HepG2 (cell line): Measurements from ENCODE around the gene CDK14. TPM values are rescaled to one million over a fixed set of nuclear protein-coding genes. Genes with fewer than 3 reads are reported as not detected.

ENCODE experiments used
- ATAC-seq: fragments of 200-7000 bp; cut with Tn5 transposase; 3 replicates; pipeline ENCODE4 v1.9.1; 2020; ENCODE audit warnings: mild to moderate bottlenecking, moderate library complexity
- BruUV-seq: library from RNA; stranded (reverse); fragments of 400-500 nt; replicated peaks from 2 replicates; lab custom pipeline; 2021; lab: Mats Ljungman, UMichigan
- CTCF ChIA-PET: fragments of 300-600 bp; formaldehyde crosslinking; extraction: SDS; loops from one replicate; lab custom pipeline; 2021; ENCODE audit warnings: low total read pairs, inconsistent platforms, low intra/inter-chr PET ratio; lab: Yijun Ruan, JAX
- POLR2A ChIA-PET: fragments of 350-600 bp; sonication (Branson Sonifier 250); formaldehyde crosslinking; loops from one replicate; lab custom pipeline; 2020; ENCODE audit warnings: antibody characterized with exemption, inconsistent platforms; lab: Yijun Ruan, JAX
- DNase-seq: peaks from one replicate; pipeline ENCODE4 v3.0.0-alpha.2; 2015; ENCODE audit warnings: low spot score
- FAIRE-seq: peaks from 3 replicates; lab custom pipeline; 2011; peaks lifted over from hg19 to GRCh38; lab: Jason Lieb, UNC
- H2AFZ ChIP-seq: one replicate; pipeline ENCODE4 v1.6.1; 2011; ENCODE audit warnings: low read length, inconsistent platforms
- H3K27ac ChIP-seq: fragments of 300-600 bp; 3 replicates; pipeline ENCODE4 v1.8.0; 2011; ENCODE audit warnings: mixed run types, mild to moderate bottlenecking, mixed read lengths, low read length, inconsistent platforms; ENCODE audit not compliant: insufficient read depth; ENCODE audit errors: extremely low read length
- H3K27me3 ChIP-seq, 2 experiments: fragments of 200-600 bp in 1 of 2; 2 replicates in 1 of 2; 3 replicates in 1 of 2; pipeline versions ENCODE4 v1.6.0 to v1.8.0; 2011; ENCODE audit warnings: low read length in 2 of 2, mild to moderate bottlenecking in 2 of 2, moderate library complexity in 2 of 2, inconsistent platforms in 1 of 2; ENCODE audit not compliant: insufficient read depth in 2 of 2, control insufficient read depth in 1 of 2
- H3K36me3 ChIP-seq, 2 experiments: fragments of 200-600 bp in 1 of 2; replicated peaks in 1 of 2; 2 replicates in 1 of 2; 3 replicates in 1 of 2; pipeline versions ENCODE4 v1.5.1 to v1.8.0; 2011; ENCODE audit warnings: low read length in 2 of 2, inconsistent platforms in 1 of 2; ENCODE audit not compliant: insufficient read depth in 2 of 2, control insufficient read depth in 1 of 2
- H3K4me1 ChIP-seq: 2 replicates; pipeline ENCODE4 v1.5.1; 2012; ENCODE audit warnings: low read length, inconsistent platforms; ENCODE audit not compliant: insufficient read depth
- H3K4me2 ChIP-seq: 2 replicates; pipeline ENCODE4 v1.6.0; 2011; ENCODE audit warnings: low read depth, low read length, inconsistent platforms
- H3K4me3 ChIP-seq, 3 experiments: fragments of 200-600 bp in 1 of 3; sonication (generic), shearing (Covaris generic) in 1 of 3; replicated peaks in 1 of 3; 2 replicates each; pipeline ENCODE4 v1.5.1; 2011 to 2016; ENCODE audit warnings: low read length in 3 of 3, inconsistent platforms in 2 of 3, low read depth in 2 of 3, mild to moderate bottlenecking in 2 of 3, control low read depth in 1 of 3, mixed read lengths in 1 of 3; ENCODE audit not compliant: insufficient read depth in 1 of 3
- H3K79me2 ChIP-seq: one replicate; pipeline ENCODE4 v1.6.1; 2011; ENCODE audit warnings: low read length, inconsistent platforms; ENCODE audit not compliant: insufficient read depth
- H3K9ac ChIP-seq: 2 replicates; pipeline ENCODE4 v1.6.0; 2011; ENCODE audit warnings: mild to moderate bottlenecking, low read depth, low read length, inconsistent platforms; ENCODE audit not compliant: insufficient read depth
- H3K9me3 ChIP-seq: 2 replicates; pipeline ENCODE4 v1.5.1; 2012; ENCODE audit warnings: mild to moderate bottlenecking, low read length
- H4K20me1 ChIP-seq: 2 replicates; pipeline ENCODE4 v1.6.0; 2011; ENCODE audit warnings: inconsistent platforms, mild to moderate bottlenecking, low read length, moderate library complexity; ENCODE audit not compliant: insufficient read depth
- CEBPB ChIP-seq: IDR thresholded peaks from 2 replicates; pipeline ENCODE4 v1.6.1; 2011; ENCODE audit warnings: low read depth, low read length, improper control_type of control experiment, borderline replicate concordance
- DNMT3B ChIP-seq: conservative IDR thresholded peaks from 2 replicates; pipeline ENCODE4 v1.6.1; 2016; ENCODE audit warnings: missing biosample characterization, control low read depth
- E2F1 ChIP-seq: sonication (generic); formaldehyde crosslinking; IDR thresholded peaks from 2 replicates; pipeline ENCODE4 v1.5.0; 2020; ENCODE audit warnings: missing genetic modification reagents
- GPBP1L1 ChIP-seq: sonication (generic); formaldehyde crosslinking; IDR thresholded peaks from 2 replicates; pipeline ENCODE4 v1.5.0; 2020; ENCODE audit warnings: mild to moderate bottlenecking, missing genetic modification reagents
- KMT2B ChIP-seq: IDR thresholded peaks from 2 replicates; pipeline ENCODE4 v1.6.1; 2016; ENCODE audit warnings: missing genetic modification reagents, missing compliant biosample characterization
- NPAS2 ChIP-seq: sonication (generic); formaldehyde crosslinking; IDR thresholded peaks from 2 replicates; pipeline ENCODE4 v1.8.0; 2022; ENCODE audit warnings: mild to moderate bottlenecking, missing genetic modification reagents, borderline replicate concordance
- PHB2 ChIP-seq: fragments of 450-650 bp; IDR thresholded peaks from 2 replicates; pipeline ENCODE4 v1.6.1; 2018; ENCODE audit not compliant: partially characterized antibody
- SIX1 ChIP-seq: sonication (generic); formaldehyde crosslinking; IDR thresholded peaks from 2 replicates; pipeline ENCODE4 v1.4.0; 2020; ENCODE audit warnings: missing genetic modification reagents, borderline replicate concordance
- ZBTB33 ChIP-seq: sonication (generic); formaldehyde crosslinking; IDR thresholded peaks from 2 replicates; pipeline ENCODE4 v1.4.0; 2020; ENCODE audit warnings: missing genetic modification reagents
- ZNF775 ChIP-seq: sonication (generic); formaldehyde crosslinking; IDR thresholded peaks from 2 replicates; pipeline ENCODE4 v1.4.0; 2020; ENCODE audit warnings: missing genetic modification reagents, mild to moderate bottlenecking, moderate library complexity, borderline replicate concordance
- WGBS: methylation state at CpG from one replicate; pipeline ENCODE4 v1.1.6; 2017; ENCODE audit warnings: low lambda C conversion rate; 5-methylcytosine and 5-hydroxymethylcytosine counted together
- in situ Hi-C: cut with HindIII; loops from 2 replicates; pipeline ENCODE4 v1.10.0; 2017; ENCODE audit warnings: low pct_unique_long_range_greater_than_20kb; ENCODE audit not compliant: extremely low pct_ligation_motif_present
- intact Hi-C: fragments of 100-400 bp; cut with micrococcal nuclease; formaldehyde crosslinking; loops from one replicate; pipeline ENCODE4 v1.10.0; 2022; ENCODE audit not compliant: unreplicated experiment
- polyA plus RNA-seq, 8 experiments: library from polyadenylated mRNA; depleted of rRNA in 3 of 8; stranded (reverse) in 7 of 8; unstranded in 1 of 8; fragments of >200 nt; fragmentation: Illumina TruSeq in 4 of 8; extraction: Trizol in 4 of 8; gene quantifications; 2 replicates each; pipeline versions ENCODE4 v1.2.1 to v1.2.3, GENCODE V29; 2011 to 2016; ENCODE audit warnings: low read depth in 4 of 8, missing spikeins in 1 of 8, mixed read lengths in 1 of 8; ENCODE audit not compliant: insufficient read depth in 1 of 8
- total RNA-seq, 5 experiments: library from RNA; depleted of rRNA; stranded (reverse); fragments of >200 nt; fragmentation: Illumina TruSeq; extraction: Trizol; gene quantifications; 2 replicates each; pipeline ENCODE4 v1.2.3, GENCODE V29; 2016; ENCODE audit warnings: low read depth in 1 of 5

Gene CDK14
- total and polyA plus RNA-seq, 2 of the 13 experiments (the other 11 are each of a cell fraction or from before 2014, with no cell fraction given): 0.26 to 0.71 TPM

- no peak overlapping the region for H3K9ac ChIP-seq
- no peak for ATAC-seq
- H3K27me3 ChIP-seq: no peaks in the 10 kb centered on the region
- BruUV-seq: no TSS peak
- intact Hi-C loops: no loop called here
- no peak overlapping the region for H3K27ac ChIP-seq
- no peak overlapping the region for H3K4me3 ChIP-seq
- H2AFZ ChIP-seq: no peak overlapping the region
- CTCF ChIA-PET: no interaction called here
- TF ChIP-seq CEBPB: 0 out of 2 replicates have a peak, but pooled peaks have one; percentile 16
- no peak for TF ChIP-seq E2F1 (CRISPR knock-in tag)
- FAIRE-seq: no peak
- H4K20me1 ChIP-seq: no peaks in the 10 kb centered on the region
- no peaks in the 10 kb centered on the region for H3K36me3 ChIP-seq
- no peak for DNase-seq
- H3K79me2 ChIP-seq: no peaks in the 10 kb centered on the region
- H3K4me2 ChIP-seq: no peak overlapping the region
- in situ Hi-C loops: no loop called here
- no peaks in the 10 kb centered on the region for H3K9me3 ChIP-seq
- POLR2A ChIA-PET: no interaction called here
- no peaks in the 10 kb centered on the region for H3K4me1 ChIP-seq
- 37% methylated on average over 3 of the region's 3 CpGs for WGBS
These were observed 298.0 kb downstream of the CDK14 start for GRCh38 chr7:90894122-90894521.

GRCh38 chr7:90896458-90896857 is 300.3 kb downstream of the CDK14 start:
- intact Hi-C loops: no loop called here
- WGBS: 1% methylated on average over 1 of the region's 1 CpG
- no peak overlapping the region for H3K4me3 ChIP-seq
- no peaks in the 10 kb centered on the region for H3K79me2 ChIP-seq
- ChIA-PET CTCF (no interaction called here), POLR2A (no interaction called here)
- H2AFZ ChIP-seq: no peak overlapping the region
- no peaks in the 10 kb centered on the region for H4K20me1 ChIP-seq
- TF ChIP-seq ZNF775 (CRISPR knock-in tag) (no peak), KMT2B (CRISPR knock-in tag) (no peak), GPBP1L1 (no peak), NPAS2 (CRISPR knock-in tag) (no peak), DNMT3B (CRISPR knock-in tag) (no peak), SIX1 (CRISPR knock-in tag) (no peak), ZBTB33 (no peak), PHB2 (no peak)
- DNase-seq (no peak), FAIRE-seq (no peak), ATAC-seq (no peak)
- H3K27me3 ChIP-seq: no peaks in the 10 kb centered on the region
- H3K4me1 ChIP-seq: peaks cover 8% of the 10 kb centered on the region; the same call in 1 of the 2 replicates
- no peaks in the 10 kb centered on the region for H3K9me3 ChIP-seq
- no TSS peak for BruUV-seq
- in situ Hi-C loops: no loop called here
- no peak overlapping the region for H3K4me2 ChIP-seq
- no peaks in the 10 kb centered on the region for H3K36me3 ChIP-seq
- no peak overlapping the region for H3K27ac ChIP-seq
- no peak overlapping the region for H3K9ac ChIP-seq
